GM12875 (cell line): ENCODE measurements around the gene COL6A2.

ENCODE experiments used
- H3K4me3 ChIP-seq: one replicate; pipeline ENCODE4 v1.5.1; 2011; ENCODE audit warnings: low read depth, low read length, control low read depth
- CTCF ChIP-seq: IDR thresholded peaks from 2 replicates; pipeline ENCODE4 v1.5.1; 2011; ENCODE audit warnings: low read depth, mild to moderate bottlenecking, control low read depth, inconsistent platforms, low read length, moderate library complexity, borderline replicate concordance; ENCODE audit not compliant: insufficient read depth

The COL6A2 gene

GRCh38 chr21:46080171-46081021 is 17.5 kb upstream of the COL6A2 start:
- H3K4me3 ChIP-seq: no peak overlapping the region
- no peak for TF ChIP-seq CTCF

GRCh38 chr21:46081022-46081861 is 16.7 kb upstream of the COL6A2 start:
- H3K4me3 ChIP-seq: no peak overlapping the region
- no peak for TF ChIP-seq CTCF

GRCh38 chr21:46081862-46082712 is 15.8 kb upstream of the COL6A2 start:
- no peak overlapping the region for H3K4me3 ChIP-seq
- no peak for TF ChIP-seq CTCF

- no peak overlapping the region for H3K4me3 ChIP-seq
- no peak for TF ChIP-seq CTCF
These were observed 15.3 kb upstream of the COL6A2 start for GRCh38 chr21:46082713-46082962.

- no peak overlapping the region for H3K4me3 ChIP-seq
- no peak for TF ChIP-seq CTCF
These were observed 14.7 kb upstream of the COL6A2 start for GRCh38 chr21:46082963-46083790.

- no peak for TF ChIP-seq CTCF
These were observed 13.9 kb upstream of the COL6A2 start for GRCh38 chr21:46083791-46084561.

More at GRCh38 chr21:46083791-46084561, 13.9 kb upstream of the COL6A2 start:
- no peak overlapping the region for H3K4me3 ChIP-seq
